Esophagus muscularis mucosa (tissue), 3 donors: ENCODE measurements around the gene PDE4C.

ENCODE experiments used
- POLR2AphosphoS5 ChIP-seq, 2 donors: sonication (generic); formaldehyde crosslinking; IDR thresholded peaks; one replicate each; pipeline ENCODE4 v1.6.1; 2017; ENCODE audit warnings: antibody characterized with exemption in 2 of 2
- TF ChIP-seq, protein P1 (sequence below), 3 experiments: fragments of 200-600 bp in 2 of 3; fragments of 450-650 bp in 1 of 3; sonication (generic) in 2 of 3; IDR thresholded peaks; one replicate each; pipeline ENCODE4 v1.5.1; 2017 to 2019; ENCODE audit warnings: antibody characterized with exemption in 3 of 3, mild to moderate bottlenecking in 2 of 3, moderate library complexity in 1 of 3

DNA sequence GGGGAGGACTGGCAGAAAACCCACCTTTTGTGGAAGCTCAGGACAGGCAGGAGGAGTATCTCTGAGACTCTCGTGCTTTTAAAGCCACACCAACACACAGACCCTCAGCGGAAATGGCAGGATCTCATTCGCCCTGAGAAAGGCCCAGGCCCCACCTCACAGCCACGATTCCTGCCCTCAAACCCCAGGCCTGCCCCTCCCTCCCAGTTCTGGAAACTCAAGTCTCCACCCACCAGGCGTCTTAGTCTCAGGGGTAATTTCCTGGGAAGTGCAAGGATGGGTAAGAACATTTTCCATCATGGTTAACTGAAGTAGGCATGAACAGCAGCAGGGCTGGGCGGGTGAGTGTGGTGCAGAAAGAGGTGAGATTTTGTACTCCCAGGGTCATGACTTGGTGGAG is 8.0 kb upstream of the PDE4C start:
- TF ChIP-seq, protein P1, sequence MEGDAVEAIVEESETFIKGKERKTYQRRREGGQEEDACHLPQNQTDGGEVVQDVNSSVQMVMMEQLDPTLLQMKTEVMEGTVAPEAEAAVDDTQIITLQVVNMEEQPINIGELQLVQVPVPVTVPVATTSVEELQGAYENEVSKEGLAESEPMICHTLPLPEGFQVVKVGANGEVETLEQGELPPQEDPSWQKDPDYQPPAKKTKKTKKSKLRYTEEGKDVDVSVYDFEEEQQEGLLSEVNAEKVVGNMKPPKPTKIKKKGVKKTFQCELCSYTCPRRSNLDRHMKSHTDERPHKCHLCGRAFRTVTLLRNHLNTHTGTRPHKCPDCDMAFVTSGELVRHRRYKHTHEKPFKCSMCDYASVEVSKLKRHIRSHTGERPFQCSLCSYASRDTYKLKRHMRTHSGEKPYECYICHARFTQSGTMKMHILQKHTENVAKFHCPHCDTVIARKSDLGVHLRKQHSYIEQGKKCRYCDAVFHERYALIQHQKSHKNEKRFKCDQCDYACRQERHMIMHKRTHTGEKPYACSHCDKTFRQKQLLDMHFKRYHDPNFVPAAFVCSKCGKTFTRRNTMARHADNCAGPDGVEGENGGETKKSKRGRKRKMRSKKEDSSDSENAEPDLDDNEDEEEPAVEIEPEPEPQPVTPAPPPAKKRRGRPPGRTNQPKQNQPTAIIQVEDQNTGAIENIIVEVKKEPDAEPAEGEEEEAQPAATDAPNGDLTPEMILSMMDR (IDR thresholded peaks at IDR 0.05) = no peak
- TF ChIP-seq POLR2AphosphoS5 (IDR thresholded peaks at IDR 0.05) = no peak
